PC-9 (cell line): Measurements from ENCODE around the gene RHO.

Source experiments
- EZH2 ChIP-seq: fragments of 200-600 bp; sonication (generic); IDR thresholded peaks from 2 replicates; pipeline ENCODE4 v1.8.0; 2017; ENCODE audit warnings: antibody characterized with exemption, low read depth
- TF ChIP-seq, protein P1 (sequence below): fragments of 200-600 bp; sonication (generic); conservative IDR thresholded peaks from 2 replicates; pipeline ENCODE4 v1.6.1; 2017; ENCODE audit warnings: mixed run types, antibody characterized with exemption, mild to moderate bottlenecking, moderate library complexity

DNA sequence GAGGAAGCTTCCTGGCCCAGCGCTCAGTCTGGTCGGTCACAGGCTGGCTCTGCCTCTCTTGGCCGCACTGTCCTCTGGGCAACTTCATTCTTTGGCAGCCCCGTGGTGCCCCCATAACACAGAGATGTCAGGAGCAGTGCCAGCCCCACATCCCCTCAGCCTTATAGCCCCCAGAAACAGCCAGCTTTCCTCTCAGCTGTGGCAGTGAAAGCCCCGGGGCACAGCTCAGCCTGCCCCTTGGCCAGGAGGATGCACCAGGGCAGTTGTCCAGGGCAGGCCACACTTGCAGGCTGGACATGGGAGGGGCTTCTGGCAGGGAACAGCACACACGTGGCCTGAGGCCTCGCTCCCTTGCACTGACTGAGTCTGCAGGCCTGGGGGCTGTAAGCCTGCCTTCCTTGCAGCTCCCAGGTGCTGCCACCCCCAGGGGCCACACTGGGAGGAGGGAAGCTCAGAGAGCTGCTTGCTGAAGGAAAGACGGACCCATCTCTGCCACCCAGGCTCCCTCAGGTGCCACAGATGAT, 10.3 kb upstream of the RHO start:
- TF ChIP-seq, protein P1, sequence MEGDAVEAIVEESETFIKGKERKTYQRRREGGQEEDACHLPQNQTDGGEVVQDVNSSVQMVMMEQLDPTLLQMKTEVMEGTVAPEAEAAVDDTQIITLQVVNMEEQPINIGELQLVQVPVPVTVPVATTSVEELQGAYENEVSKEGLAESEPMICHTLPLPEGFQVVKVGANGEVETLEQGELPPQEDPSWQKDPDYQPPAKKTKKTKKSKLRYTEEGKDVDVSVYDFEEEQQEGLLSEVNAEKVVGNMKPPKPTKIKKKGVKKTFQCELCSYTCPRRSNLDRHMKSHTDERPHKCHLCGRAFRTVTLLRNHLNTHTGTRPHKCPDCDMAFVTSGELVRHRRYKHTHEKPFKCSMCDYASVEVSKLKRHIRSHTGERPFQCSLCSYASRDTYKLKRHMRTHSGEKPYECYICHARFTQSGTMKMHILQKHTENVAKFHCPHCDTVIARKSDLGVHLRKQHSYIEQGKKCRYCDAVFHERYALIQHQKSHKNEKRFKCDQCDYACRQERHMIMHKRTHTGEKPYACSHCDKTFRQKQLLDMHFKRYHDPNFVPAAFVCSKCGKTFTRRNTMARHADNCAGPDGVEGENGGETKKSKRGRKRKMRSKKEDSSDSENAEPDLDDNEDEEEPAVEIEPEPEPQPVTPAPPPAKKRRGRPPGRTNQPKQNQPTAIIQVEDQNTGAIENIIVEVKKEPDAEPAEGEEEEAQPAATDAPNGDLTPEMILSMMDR: no peak
- no peak for TF ChIP-seq EZH2
